GM20431 (cell line): ENCODE data around the gene GBP6.
"Not testable (repeated sequence)": the region's sequence is repeated elsewhere in the genome, so short reads cannot be mapped to it uniquely, and the experiment has no call there.

ENCODE experiments used
- in situ Hi-C: fragments of 300-500 bp; cut with MseI, MboI; formaldehyde crosslinking; loops from one replicate; pipeline ENCODE4 v1.15.0; 2020; ENCODE audit warnings: low sequenced_read_pairs; ENCODE audit not compliant: unreplicated experiment

Gene GBP6

DNA sequence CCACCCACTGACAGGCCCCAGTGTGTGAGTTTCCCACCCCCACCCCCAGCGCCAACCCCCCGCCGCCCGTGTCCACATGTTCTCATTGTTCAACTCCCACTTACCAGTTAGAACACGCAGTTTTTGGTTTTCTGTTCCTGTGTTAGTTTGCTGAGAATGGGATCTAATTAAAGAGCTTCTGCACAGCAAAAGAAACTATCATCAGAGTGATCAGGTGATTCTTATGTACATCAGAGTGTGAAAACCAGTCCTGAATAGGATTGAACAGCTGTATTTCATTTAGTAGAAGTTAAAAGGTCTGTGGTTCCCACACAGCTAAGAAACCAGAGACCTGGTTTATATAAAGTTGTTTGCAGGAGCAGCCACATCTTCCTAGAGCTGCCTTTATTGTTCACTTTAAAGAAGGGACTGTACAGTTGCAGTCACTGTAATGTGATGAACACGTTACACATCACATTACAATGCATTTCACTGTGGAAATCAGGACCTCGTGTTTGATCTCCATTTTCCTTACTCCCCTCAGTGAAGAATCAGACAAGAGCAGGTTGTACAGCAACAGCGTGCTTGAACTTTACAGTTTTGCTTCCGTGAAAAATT lies 1.2 kb downstream of the GBP6 start:
- in situ Hi-C loops, result loop anchor here (10.0 kb wide), 1 partner anchor 360 kb away; no protein-coding TSS in a partner anchor

DNA sequence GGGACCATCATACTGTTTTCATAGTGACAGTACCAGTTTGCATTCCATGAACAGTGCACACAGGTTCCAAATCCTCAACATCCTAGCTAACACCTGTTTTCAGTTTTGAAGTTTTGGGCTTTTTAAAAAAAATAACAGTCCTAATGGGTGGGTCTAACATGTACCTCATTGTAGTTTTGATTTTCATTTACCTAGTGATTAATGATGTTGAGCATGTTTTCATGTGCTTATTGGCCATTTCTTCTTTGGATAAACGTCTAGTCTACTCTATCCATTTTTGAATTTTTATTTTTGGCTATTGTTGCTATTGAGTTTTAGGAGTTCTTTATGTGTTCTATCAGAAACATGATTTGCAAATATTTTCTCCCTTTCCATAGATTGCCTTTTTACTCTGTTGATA lies 3.4 kb downstream of the GBP6 start:
- in situ Hi-C loops, result loop anchor here (10.0 kb wide), 1 partner anchor 362 kb away; no protein-coding TSS in a partner anchor

DNA sequence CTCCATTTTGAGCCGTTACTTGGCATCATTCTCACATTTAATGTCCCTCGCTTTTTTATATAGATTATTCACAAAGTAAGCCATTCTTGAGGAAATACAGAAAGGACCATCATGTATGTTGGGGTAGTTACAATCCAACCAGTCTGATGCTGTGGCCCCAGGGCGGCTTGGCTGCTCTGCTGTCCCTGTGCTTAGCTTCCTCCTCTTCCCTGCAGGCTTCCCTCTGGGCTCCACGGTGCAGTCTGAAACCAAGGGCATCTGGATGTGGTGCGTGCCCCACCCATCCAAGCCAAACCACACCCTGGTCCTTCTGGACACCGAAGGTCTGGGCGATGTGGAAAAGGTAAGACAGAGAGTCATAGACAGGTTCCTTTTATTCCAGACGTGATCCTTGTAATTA lies 5.5 kb downstream of the GBP6 start:
- in situ Hi-C loops, result loop anchor here (10.0 kb wide), 1 partner anchor 365 kb away; no protein-coding TSS in a partner anchor

DNA sequence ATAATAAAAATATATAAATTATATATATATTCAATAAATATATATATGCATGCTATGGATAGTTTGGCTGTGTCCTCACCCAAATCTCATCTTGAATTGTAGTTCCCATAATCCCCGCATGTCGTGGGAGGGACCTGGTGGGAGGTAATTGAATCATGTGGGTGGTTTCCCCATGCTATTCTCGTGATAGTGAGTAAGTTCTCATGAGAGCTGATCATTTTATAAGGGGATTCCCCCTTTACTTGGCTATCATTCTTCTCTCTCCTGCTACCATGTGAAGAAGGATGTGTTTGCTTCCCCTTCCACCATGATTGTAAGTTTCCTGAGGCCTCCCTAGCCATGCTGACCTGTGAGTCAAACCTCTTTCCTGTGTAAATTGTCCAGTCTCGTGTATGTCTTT lies 10.0 kb downstream of the GBP6 start:
- in situ Hi-C loops, result not testable (repeated sequence)

DNA sequence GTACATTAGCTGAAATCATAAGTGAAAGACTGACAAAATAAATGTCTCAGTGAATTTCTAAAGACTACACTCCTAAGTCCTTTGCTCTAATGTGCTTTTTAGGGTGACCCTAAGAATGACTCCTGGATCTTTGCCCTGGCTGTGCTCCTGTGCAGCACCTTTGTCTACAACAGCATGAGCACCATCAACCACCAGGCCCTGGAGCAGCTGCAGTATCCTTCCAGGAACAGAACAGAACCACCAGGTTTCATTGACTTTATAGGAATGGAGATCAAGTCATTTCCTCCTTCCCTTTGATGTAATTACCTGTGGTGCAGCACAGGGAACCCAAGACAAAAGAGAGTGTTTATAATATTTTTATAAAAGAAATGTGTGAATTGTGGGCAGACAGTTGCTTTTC lies 14.1 kb downstream of the GBP6 start:
- in situ Hi-C loops, result no loop called here

DNA sequence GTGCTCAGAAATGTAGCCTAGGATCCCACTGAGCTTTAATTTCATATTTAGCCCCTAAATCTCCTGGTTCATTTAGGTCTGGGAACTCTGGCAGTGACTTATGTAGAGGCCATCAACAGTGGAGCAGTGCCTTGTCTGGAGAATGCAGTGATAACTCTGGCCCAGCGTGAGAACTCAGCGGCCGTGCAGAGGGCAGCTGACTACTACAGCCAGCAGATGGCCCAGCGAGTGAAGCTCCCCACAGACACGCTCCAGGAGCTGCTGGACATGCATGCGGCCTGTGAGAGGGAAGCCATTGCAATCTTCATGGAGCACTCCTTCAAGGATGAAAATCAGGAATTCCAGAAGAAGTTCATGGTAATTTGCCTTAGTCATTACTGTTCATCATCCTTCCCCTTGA lies 17.8 kb downstream of the GBP6 start:
- in situ Hi-C loops, result no loop called here

DNA sequence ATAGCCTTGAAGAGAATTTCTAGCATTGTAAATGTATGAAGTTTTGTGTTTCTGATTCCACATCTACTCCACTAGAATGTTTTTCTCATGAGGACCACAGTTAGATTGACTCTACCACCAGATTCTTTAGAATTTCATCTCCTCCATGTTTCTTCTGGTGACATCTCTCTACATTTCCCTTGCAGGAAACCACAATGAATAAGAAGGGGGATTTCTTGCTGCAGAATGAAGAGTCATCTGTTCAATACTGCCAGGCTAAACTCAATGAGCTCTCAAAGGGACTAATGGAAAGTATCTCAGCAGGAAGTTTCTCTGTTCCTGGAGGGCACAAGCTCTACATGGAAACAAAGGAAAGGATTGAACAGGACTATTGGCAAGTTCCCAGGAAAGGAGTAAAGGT lies 18.6 kb downstream of the GBP6 start:
- in situ Hi-C loops, result no loop called here

DNA sequence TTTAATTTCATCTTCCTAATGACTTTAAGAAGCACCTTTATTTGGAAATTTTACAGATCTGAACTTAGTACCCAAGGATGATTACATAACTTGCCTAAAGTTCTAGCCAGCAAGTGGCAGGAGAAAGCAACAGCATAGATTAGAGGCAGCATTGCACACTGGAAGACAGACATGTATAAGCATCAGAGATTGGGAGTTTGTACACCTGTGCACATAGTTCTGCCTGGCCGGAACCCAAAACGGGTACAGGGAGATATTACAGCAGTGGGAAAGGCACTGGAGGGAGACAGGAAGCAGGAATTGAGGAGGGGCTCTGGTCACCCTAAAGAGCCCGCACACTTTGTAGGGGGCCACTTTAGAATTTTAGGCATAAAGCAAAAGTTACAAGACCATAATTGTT lies 19.3 kb downstream of the GBP6 start:
- in situ Hi-C loops, result no loop called here

DNA sequence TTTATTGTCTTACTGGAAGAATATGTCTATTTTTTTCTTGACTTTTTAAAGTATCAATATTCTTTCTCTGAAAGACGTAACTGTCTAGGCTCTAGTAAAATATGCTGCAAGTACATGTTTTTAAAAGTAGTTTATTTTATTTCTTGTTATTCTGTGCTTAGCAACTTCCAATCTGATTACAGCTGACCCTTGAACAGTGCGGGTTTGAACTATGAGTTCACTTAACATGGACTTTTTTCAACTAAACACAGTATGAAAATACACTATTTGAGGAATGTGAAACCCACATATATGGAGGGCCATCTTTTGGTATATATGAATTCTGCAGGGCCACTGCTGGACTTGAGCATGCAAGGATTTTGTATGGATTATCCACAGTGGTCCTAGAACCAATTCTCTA lies 26.8 kb downstream of the GBP6 start:
- in situ Hi-C loops, result no loop called here

DNA sequence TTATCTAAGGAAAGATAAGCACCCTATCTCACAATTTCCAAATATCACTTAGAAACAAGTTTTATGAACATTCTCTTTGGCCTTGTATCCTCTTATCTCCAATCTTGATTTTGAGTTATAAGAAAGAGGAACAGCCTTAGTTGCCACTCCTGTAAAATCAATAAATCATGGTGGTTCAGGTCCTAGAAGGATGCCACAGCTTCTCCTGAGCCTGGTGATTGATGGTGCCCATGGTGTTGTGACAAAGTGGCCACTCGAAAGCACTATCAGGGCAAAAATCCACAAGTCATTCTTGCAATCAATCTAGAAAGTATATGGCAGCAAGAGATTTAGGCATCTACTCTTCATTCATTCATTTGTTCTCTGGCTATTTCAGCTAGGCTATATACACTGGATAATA lies 27.8 kb downstream of the GBP6 start:
- in situ Hi-C loops, result no loop called here

DNA sequence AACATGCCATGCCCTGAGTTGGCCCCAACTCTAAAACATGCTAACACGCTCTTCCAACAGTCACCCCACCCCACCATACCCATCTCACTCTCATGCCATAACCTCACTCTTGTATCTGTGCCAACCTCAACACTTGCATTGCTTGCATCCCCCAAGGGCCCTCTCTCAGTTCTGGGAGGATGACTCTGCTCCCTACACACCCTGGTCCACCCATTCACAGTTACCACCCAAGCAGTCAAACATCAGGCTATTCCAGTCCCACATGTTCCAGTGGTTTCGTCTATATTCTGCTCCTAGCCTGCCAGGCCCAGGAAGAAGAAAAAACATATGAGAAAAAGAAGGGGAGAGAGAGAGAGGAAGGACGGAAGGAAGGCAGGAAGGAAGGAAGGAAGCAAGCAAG lies 31.0 kb downstream of the GBP6 start:
- in situ Hi-C loops, result no loop called here

DNA sequence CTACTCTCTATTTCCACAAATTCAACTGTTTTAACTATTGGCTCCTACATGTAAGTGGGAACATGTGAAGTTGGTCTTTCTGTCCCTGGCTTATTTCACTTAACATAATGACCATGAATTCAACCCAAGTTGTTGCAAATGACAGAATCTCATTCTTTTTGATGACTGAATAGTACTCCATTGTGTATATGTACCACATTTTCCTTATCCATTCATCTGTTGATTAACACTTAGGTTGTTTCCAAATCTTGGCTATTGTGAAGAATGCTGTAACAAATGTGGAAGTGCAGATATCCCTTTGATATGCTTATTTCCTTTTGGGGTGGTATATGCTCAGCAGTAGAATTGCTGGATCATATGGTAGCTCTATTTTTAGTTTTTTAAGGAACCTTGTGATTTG lies 33.0 kb downstream of the GBP6 start:
- in situ Hi-C loops, result no loop called here

DNA sequence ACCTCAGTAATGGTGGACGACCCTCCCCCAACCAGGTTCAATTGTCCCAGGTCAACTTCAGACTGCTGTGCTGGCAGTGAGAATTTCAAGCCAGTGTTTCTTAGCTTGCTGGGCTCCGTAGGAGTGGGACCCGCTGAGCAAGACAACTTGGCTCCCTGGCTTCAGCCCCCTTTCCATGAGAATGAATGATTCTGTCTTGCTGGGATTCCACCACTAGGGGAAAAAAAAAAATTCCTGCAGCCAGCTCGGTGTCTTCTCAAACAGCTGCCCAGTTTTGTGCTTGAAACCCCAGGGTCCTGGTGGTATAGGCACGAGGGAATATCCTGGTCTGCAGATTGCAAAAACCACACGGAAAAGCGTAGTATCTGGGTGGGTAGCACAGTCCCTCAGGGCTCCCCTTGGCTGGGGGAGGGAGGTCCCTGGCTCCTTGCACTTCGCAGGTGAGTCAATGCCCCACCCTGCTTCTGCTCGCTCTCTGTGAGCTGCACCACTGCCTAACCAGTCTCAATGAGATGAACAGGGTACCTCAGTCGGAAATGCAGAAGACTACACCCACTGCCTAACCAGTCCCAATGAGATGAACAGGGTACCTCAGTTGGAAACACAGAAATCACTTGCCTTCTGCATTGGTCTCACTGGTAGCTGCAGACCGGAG lies 41.5 kb downstream of the GBP6 start:
- in situ Hi-C loops, result no loop called here

DNA sequence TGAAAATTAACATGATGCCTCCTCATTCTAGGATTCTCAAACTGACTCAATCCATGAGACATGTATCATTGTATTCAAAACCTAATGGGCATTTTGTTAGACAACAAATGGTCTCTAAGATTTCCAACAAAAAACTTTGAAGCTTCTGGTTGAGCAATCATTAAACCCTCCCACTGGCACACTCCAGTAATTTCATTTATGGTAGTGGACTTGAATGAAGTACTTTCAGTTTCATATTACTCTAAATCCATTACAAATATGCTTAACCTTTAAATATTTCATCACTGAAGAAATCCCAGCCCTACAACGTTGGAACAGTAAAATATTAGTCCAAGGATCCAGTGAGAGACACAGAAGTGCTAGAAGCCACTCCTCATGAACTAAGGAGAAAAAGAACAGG lies 43.5 kb downstream of the GBP6 start:
- in situ Hi-C loops, result no loop called here

DNA sequence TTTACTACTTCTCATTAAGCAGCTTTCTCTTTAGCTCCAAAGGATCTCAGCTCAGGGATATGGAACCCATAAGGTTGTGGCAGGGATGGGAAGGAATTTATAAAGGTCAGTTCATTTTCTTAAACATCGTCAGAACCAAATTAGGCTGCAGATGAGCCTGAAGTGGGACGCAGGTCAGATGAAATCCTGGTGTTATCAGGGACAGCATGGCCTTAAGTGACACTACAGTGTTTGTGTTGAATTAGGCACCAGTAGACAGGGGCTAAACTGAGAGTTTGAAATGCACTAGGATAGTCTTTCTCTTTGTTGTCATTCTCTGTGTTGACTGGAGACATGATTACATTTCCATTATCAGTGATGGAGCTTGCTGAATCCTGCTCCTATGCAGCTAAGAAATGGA lies 43.9 kb downstream of the GBP6 start:
- in situ Hi-C loops, result not testable (repeated sequence)

DNA sequence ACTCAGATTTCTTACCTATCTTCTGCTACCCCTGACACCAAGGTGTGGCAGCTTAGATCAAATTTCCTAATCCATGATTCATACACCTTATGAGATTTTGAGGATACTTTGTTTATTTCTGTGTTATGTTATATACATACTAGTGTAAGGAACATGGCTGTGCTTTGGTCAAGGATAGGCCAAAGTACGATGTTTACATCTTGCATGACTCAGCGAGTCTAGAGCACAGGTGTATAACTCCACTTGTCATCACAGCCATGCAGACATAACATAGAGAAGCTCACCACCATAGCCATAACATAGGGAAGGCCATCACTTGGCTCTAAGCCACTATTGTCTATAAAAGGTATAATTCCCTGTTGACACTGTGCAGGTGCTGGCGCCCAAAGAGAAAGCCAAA lies 61.2 kb downstream of the GBP6 start:
- in situ Hi-C loops, result no loop called here

DNA sequence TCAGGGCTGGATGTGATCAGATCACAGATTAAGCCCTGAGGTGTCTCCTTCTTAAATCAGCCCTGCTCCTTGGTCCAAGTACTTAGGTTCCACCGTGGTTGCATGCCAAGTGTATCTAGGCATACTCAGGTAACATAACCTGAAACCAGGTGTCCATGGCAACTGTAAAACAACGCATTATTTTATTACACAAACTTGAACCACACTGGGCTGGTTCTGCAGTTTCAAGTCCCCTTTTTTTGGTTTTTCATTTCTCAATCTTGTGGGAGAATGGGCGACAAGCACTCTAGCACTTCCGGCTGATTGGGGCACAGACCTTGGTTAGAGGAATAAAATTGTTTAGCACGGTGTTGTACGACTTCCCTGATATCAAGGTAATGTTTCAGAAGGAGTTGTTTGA lies 65.2 kb downstream of the GBP6 start:
- in situ Hi-C loops, result no loop called here

DNA sequence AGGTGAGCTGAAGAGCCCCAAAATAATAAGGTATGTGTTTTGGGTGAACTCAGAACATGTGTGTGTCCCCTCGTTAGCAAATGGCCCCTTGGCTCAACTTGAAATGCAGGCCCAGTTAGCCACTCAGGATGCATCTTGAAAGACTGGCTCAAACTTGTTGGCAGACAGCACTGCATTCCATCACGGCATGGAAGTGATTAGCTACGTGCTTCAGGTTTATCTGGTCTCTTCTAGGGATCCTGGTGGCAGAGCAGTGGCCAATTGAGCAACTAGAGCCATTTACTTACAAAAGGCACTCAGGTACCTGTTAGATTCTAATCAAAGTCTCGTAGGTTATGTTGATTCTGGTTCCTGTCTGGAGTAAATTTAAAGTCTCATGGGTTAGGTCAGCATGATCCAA lies 65.8 kb downstream of the GBP6 start:
- in situ Hi-C loops, result not testable (repeated sequence)

DNA sequence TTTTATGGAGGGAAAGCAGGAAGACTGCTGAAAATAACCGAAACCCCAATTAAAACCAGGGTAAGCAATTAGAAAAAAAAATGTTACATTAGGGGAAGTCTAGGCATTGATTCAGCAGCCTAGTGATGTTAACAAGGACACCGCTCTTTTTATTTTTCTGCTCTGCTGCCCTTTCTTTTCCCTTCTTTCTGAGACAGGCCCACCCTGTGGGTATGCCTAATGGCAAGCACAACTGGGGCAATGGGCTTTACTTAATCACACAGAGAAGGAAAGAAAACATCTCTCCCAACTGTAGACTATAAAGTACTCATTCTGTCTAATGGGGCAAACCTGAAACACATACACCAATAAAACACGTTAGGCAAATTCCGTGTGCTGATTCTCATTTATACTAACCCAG lies 69.6 kb downstream of the GBP6 start:
- in situ Hi-C loops, result no loop called here

DNA sequence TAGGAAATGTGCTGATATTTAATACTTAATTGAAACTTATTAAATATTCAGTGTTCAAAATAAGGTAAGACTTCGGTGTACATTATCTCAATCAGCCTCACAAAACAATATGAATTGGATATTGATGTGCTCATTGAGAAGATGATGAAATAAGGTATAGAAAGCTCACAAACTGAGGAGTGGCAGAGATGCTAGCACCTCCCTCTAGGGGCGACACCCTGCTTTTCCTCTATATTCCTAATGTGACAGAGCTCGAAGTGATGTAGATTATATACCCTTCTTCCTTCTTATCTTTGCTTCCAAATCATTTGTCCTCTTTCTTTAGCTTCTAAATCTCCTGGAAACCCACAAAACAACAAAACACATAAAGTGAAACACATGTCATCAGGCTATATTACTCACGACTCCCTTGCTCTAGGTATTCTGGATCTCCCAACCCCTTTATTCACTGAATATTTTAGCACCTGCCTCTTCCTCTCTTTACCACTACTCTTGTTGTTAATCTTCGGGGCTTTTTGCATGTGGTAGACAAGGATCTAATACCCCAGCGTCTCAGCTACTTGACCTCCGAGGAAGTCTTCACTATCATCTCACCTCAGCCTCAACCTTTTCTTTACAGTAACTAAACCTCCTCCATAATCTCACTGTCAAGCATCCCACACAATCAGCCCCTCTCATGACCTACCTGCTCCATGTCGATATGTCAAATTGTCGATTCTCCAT lies 70.4 kb downstream of the GBP6 start:
- in situ Hi-C loops, result not testable (repeated sequence)
